Astrocyte of the spinal cord (primary cell): ENCODE results near the gene DGKB.

Experiments used
- DNase-seq: peaks from one replicate; pipeline ENCODE4 v3.0.0; 2011; ENCODE audit warnings: low read depth, low spot score
- H3K4me3 ChIP-seq: 2 replicates; pipeline ENCODE4 v1.5.1; 2011; ENCODE audit warnings: low read depth, mild to moderate bottlenecking, low read length, moderate library complexity
- in situ Hi-C: cut with HindIII; loops from 2 replicates; pipeline ENCODE4 v1.10.0; 2017; ENCODE audit warnings: low sequenced_read_pairs
- TF ChIP-seq, protein P1 (sequence below): IDR thresholded peaks from 2 replicates; pipeline ENCODE4 v1.5.1; 2012; ENCODE audit warnings: low read depth, mild to moderate bottlenecking, low read length, inconsistent platforms

DGKB gene

DNA sequence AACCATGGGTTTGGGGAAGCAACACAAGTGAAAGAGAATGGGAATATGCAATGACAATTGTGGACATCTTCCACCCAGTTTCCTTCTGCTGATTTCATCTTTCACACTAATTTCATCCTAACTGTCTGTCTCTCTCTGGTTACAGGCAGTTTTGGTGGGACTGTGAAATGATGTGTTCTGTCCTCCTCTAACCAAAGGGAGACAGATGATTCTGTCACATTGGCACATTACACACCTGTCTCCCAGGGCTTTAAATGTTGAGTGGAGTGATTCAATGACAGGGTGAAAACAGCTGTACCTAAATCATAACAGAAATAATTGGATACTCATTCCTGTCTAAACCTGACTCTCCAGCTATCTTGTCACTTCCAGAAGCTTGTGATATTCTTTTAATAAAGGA lies 60.0 kb downstream of the DGKB start:
- TF ChIP-seq, protein P1, sequence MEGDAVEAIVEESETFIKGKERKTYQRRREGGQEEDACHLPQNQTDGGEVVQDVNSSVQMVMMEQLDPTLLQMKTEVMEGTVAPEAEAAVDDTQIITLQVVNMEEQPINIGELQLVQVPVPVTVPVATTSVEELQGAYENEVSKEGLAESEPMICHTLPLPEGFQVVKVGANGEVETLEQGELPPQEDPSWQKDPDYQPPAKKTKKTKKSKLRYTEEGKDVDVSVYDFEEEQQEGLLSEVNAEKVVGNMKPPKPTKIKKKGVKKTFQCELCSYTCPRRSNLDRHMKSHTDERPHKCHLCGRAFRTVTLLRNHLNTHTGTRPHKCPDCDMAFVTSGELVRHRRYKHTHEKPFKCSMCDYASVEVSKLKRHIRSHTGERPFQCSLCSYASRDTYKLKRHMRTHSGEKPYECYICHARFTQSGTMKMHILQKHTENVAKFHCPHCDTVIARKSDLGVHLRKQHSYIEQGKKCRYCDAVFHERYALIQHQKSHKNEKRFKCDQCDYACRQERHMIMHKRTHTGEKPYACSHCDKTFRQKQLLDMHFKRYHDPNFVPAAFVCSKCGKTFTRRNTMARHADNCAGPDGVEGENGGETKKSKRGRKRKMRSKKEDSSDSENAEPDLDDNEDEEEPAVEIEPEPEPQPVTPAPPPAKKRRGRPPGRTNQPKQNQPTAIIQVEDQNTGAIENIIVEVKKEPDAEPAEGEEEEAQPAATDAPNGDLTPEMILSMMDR, result no peak
- in situ Hi-C loops, result no loop called here
- no peak for DNase-seq
- no peak overlapping the region for H3K4me3 ChIP-seq

- DNase-seq, result no peak
- TF ChIP-seq, protein P1, result no peak
- in situ Hi-C loops, result no loop called here
- H3K4me3 ChIP-seq, result no peak overlapping the region
Measured at GRCh38 chr7:14841869-14842268, 60.7 kb downstream of the DGKB start.

- TF ChIP-seq, protein P1, result no peak
- in situ Hi-C loops, result no loop called here
- no peak overlapping the region for H3K4me3 ChIP-seq
- no peak for DNase-seq
Measured at GRCh38 chr7:14841086-14841485, 61.5 kb downstream of the DGKB start.

GRCh38 chr7:14839307-14839706 lies 63.2 kb downstream of the DGKB start:
- DNase-seq, result no peak
- in situ Hi-C loops, result no loop called here
- H3K4me3 ChIP-seq, result no peak overlapping the region
- TF ChIP-seq, protein P1, result no peak

GRCh38 chr7:14837216-14837615 lies 65.3 kb downstream of the DGKB start:
- H3K4me3 ChIP-seq, result no peak overlapping the region
- no peak for DNase-seq
- in situ Hi-C loops, result no loop called here
- TF ChIP-seq, protein P1, result no peak

- TF ChIP-seq, protein P1, result no peak
Measured at GRCh38 chr7:14836571-14837189, 65.9 kb downstream of the DGKB start.

More at GRCh38 chr7:14836571-14837189, 65.9 kb downstream of the DGKB start:
- peak; percentile 83 for DNase-seq
- no peak overlapping the region for H3K4me3 ChIP-seq
- in situ Hi-C loops, result no loop called here
